ENCODE results near the gene ARL13B.

ARL13B gene

GRCh38 chr3:93991631-93992030, 11.7 kb downstream of the ARL13B start:
- no peak for TF ChIP-seq CTCF (IDR thresholded peaks at IDR 0.05; ENCODE audit: insufficient read depth, low read length, missing control alignments)
- ChIA-PET POLR2A (no interaction called here), CTCF (interaction anchor here (11.6 kb wide), 1 partner anchor 12 kb away, joined by 100 read pairs; no protein-coding TSS in a partner anchor)
- DNase-seq (ENCODE audit: low read depth, low spot score) = no peak
- H3K4me3 ChIP-seq (ENCODE audit: low read depth, low read length) = no peak overlapping the region

GRCh38 chr3:93992207-93992606, 12.3 kb downstream of the ARL13B start:
- TF ChIP-seq CTCF (IDR thresholded peaks at IDR 0.05; ENCODE audit: insufficient read depth, low read length, missing control alignments) = no peak
- ChIA-PET CTCF (interaction anchor here (11.6 kb wide), 1 partner anchor 12 kb away, joined by 100 read pairs; no protein-coding TSS in a partner anchor), POLR2A (no interaction called here)
- no peak for DNase-seq (ENCODE audit: low read depth, low spot score)
- no peak overlapping the region for H3K4me3 ChIP-seq (ENCODE audit: low read depth, low read length)

- ChIA-PET CTCF (interaction anchor here (0.5 to 16.2 kb wide), 4 partner anchors 9 to 108 kb away, joined by 3 to 216 read pairs (median 52); no protein-coding TSS in a partner anchor), POLR2A (no interaction called here)
- TF ChIP-seq CTCF (IDR thresholded peaks at IDR 0.05; ENCODE audit: insufficient read depth, low read length, missing control alignments) = no peak
- H3K4me3 ChIP-seq (ENCODE audit: low read depth, low read length) = no peak overlapping the region
- DNase-seq (ENCODE audit: low read depth, low spot score) = no peak
Measured at GRCh38 chr3:93994056-93994455, 14.1 kb downstream of the ARL13B start.

- no peak overlapping the region for H3K4me3 ChIP-seq (ENCODE audit: low read depth, low read length)
- POLR2A ChIA-PET = no interaction called here
- CTCF ChIA-PET = interaction anchor here (1.3 to 16.2 kb wide), 4 partner anchors 11 to 114 kb away, joined by 3 to 216 read pairs (median 72); no protein-coding TSS in a partner anchor
- no peak for TF ChIP-seq CTCF (IDR thresholded peaks at IDR 0.05; ENCODE audit: insufficient read depth, low read length, missing control alignments)
- no peak for DNase-seq (ENCODE audit: low read depth, low spot score)
Measured at GRCh38 chr3:94001191-94001590, 21.2 kb downstream of the ARL13B start.

GRCh38 chr3:94001827-94002495, 22.0 kb downstream of the ARL13B start:
- POLR2A ChIA-PET = no interaction called here
- H3K4me3 ChIP-seq (ENCODE audit: low read depth, low read length) = no peak overlapping the region
- no peak for DNase-seq (ENCODE audit: low read depth, low spot score)
- TF ChIP-seq CTCF (IDR thresholded peaks at IDR 0.05; ENCODE audit: insufficient read depth, low read length, missing control alignments) = no peak
- CTCF ChIA-PET = interaction anchor here (1.3 to 16.2 kb wide), 6 partner anchors 12 to 113 kb away, joined by 3 to 216 read pairs (median 31); partner anchors contain the start of genes DHFR2 and NSUN3

GRCh38 chr3:94004301-94004910, 24.5 kb downstream of the ARL13B start:
- H3K4me3 ChIP-seq (ENCODE audit: low read depth, low read length) = no peak overlapping the region; the same call in 1 of the 2 replicates
- DNase-seq (ENCODE audit: low read depth, low spot score) = peak; percentile 58
- POLR2A ChIA-PET = interaction anchor here (0.5 kb wide), 1 partner anchor 11 kb away, joined by 3 read pairs; no protein-coding TSS in a partner anchor
- TF ChIP-seq CTCF (IDR thresholded peaks at IDR 0.05; ENCODE audit: insufficient read depth, low read length, missing control alignments) = peak; percentile 66
- CTCF ChIA-PET = interaction anchor here (0.7 to 16.2 kb wide), 12 partner anchors 8 to 70 kb away, joined by 3 to 216 read pairs (median 5); partner anchors contain the start of genes DHFR2 and NSUN3

Measured in AG04449 (cell line).